ENCODE results near the gene WDR55.
"Not testable (repeated sequence)": the region's sequence is repeated elsewhere in the genome, so short reads cannot be mapped to it uniquely, and the experiment has no call there.

Gene WDR55

GRCh38 chr5:140664359-140665119, at the start of gene WDR55:
Gene WDR55 (plus strand): TSS chr5:140664904. CDS start chr5:140664913, 9 bp downstream.
- peak; percentile 92 for DNase-seq

- DNase-seq, result no peak
These were observed 42.4 kb upstream of the WDR55 start for GRCh38 chr5:140622301-140622700.

- not testable (repeated sequence) for DNase-seq
These were observed 41.6 kb upstream of the WDR55 start for GRCh38 chr5:140623061-140623460.

- not testable (repeated sequence) for DNase-seq
These were observed 39.8 kb upstream of the WDR55 start for GRCh38 chr5:140624886-140625285.

- no peak for DNase-seq
These were observed 36.7 kb upstream of the WDR55 start for GRCh38 chr5:140627972-140628371.

- no peak for DNase-seq
These were observed 36.0 kb upstream of the WDR55 start for GRCh38 chr5:140628711-140629110.

GRCh38 chr5:140630292-140631035, 34.2 kb upstream of the WDR55 start:
- DNase-seq, result peak; percentile 54

GRCh38 chr5:140631036-140631417, 33.7 kb upstream of the WDR55 start:
- DNase-seq, result no peak

GRCh38 chr5:140631831-140632365, 32.8 kb upstream of the WDR55 start:
- no peak for DNase-seq

- peak; percentile 21 for DNase-seq
These were observed 32.2 kb upstream of the WDR55 start for GRCh38 chr5:140632366-140633020.

GRCh38 chr5:140633021-140633471, 31.7 kb upstream of the WDR55 start, which contains the start of gene CD14:
Gene CD14 (minus strand): TSS chr5:140633175. CDS start chr5:140633071, 104 bp downstream.
- no peak for DNase-seq

- no peak for DNase-seq
These were observed 31.2 kb upstream of the WDR55 start for GRCh38 chr5:140633501-140633900.

GRCh38 chr5:140634103-140634502, 30.6 kb upstream of the WDR55 start:
- DNase-seq, result no peak

- no peak for DNase-seq
These were observed 29.1 kb upstream of the WDR55 start for GRCh38 chr5:140635291-140636257.

GRCh38 chr5:140637371-140638100, 27.2 kb upstream of the WDR55 start:
- DNase-seq, result no peak

GRCh38 chr5:140638898-140639147, 25.9 kb upstream of the WDR55 start:
- not testable (repeated sequence) for DNase-seq

- DNase-seq, result peak; percentile 93
These were observed 25.3 kb upstream of the WDR55 start, which contains the start of gene TMCO6 for GRCh38 chr5:140639148-140639981. Gene TMCO6 (plus strand): TSS chr5:140639451. CDS start chr5:140639528, 77 bp downstream.

GRCh38 chr5:140641716-140642115, 23.0 kb upstream of the WDR55 start:
- no peak for DNase-seq

- peak; percentile 56 for DNase-seq
These were observed 22.0 kb upstream of the WDR55 start for GRCh38 chr5:140642718-140643117.

- DNase-seq, result no peak
These were observed 17.7 kb upstream of the WDR55 start for GRCh38 chr5:140647042-140647419.
